Trophoblast cell (in vitro differentiated cells and primary cell): ENCODE measurements around the gene CACNA1D.

Experiments
- DNase-seq, 2 donors: peaks; one replicate each; pipeline ENCODE4 v3.0.0-alpha.2; 2016
- H2AFZ ChIP-seq: 2 replicates; pipeline ENCODE4 v1.6.1; 2013; ENCODE audit warnings: low read length, moderate library complexity, mild to moderate bottlenecking; ENCODE audit not compliant: insufficient read depth, poor library complexity
- H2AK5ac ChIP-seq: 2 replicates; pipeline ENCODE4 v1.6.1; 2013; ENCODE audit warnings: mild to moderate bottlenecking, low read length
- H2BK120ac ChIP-seq: 2 replicates; pipeline ENCODE4 v1.6.1; 2013; ENCODE audit warnings: low read length, mild to moderate bottlenecking, moderate library complexity; ENCODE audit not compliant: insufficient read depth, poor library complexity
- H2BK12ac ChIP-seq: 2 replicates; pipeline ENCODE4 v1.6.1; 2013; ENCODE audit warnings: mild to moderate bottlenecking, low read length, moderate library complexity
- H2BK5ac ChIP-seq: 2 replicates; pipeline ENCODE4 v1.6.1; 2013; ENCODE audit warnings: low read length, low read depth, moderate library complexity, mild to moderate bottlenecking; ENCODE audit not compliant: poor library complexity
- H3K14ac ChIP-seq: 2 replicates; pipeline ENCODE4 v1.6.1; 2013; ENCODE audit warnings: mild to moderate bottlenecking, low read length
- H3K18ac ChIP-seq: 2 replicates; pipeline ENCODE4 v1.6.1; 2013; ENCODE audit warnings: mild to moderate bottlenecking, low read length
- H3K23ac ChIP-seq: 2 replicates; pipeline ENCODE4 v1.6.1; 2013; ENCODE audit warnings: low read length
- H3K27ac ChIP-seq: 2 replicates; pipeline ENCODE4 v1.5.1; 2013; ENCODE audit warnings: low read depth, mild to moderate bottlenecking, inconsistent platforms, low read length, moderate library complexity
- H3K27me3 ChIP-seq: 2 replicates; pipeline ENCODE4 v1.6.1; 2013; ENCODE audit warnings: inconsistent platforms, mild to moderate bottlenecking, low read length, moderate library complexity; ENCODE audit not compliant: insufficient read depth
- H3K36me3 ChIP-seq, 2 experiments: 1 replicate in 1 of 2; 2 replicates in 1 of 2; pipeline ENCODE4 v1.6.1; 2013; ENCODE audit warnings: low read length in 2 of 2, mild to moderate bottlenecking in 2 of 2, moderate library complexity in 1 of 2; ENCODE audit not compliant: insufficient read depth in 2 of 2, control insufficient read depth in 1 of 2
- H3K4ac ChIP-seq: 2 replicates; pipeline ENCODE4 v1.6.1; 2013; ENCODE audit warnings: low read depth, mild to moderate bottlenecking, low read length, moderate library complexity
- H3K4me1 ChIP-seq, 2 experiments: 1 replicate in 1 of 2; 2 replicates in 1 of 2; pipeline ENCODE4 v1.6.1; 2013; ENCODE audit warnings: low read length in 2 of 2, mild to moderate bottlenecking in 2 of 2, moderate library complexity in 1 of 2; ENCODE audit not compliant: insufficient read depth in 2 of 2, control insufficient read depth in 1 of 2
- H3K4me2 ChIP-seq: 2 replicates; pipeline ENCODE4 v1.6.1; 2013; ENCODE audit warnings: inconsistent platforms, mild to moderate bottlenecking, low read length, moderate library complexity
- H3K4me3 ChIP-seq: 2 replicates; pipeline ENCODE4 v1.5.1; 2013; ENCODE audit warnings: mild to moderate bottlenecking, low read depth, low read length, inconsistent platforms
- H3K79me1 ChIP-seq: one replicate; pipeline ENCODE4 v1.6.1; 2013; ENCODE audit warnings: low read length
- H3K79me2 ChIP-seq: 2 replicates; pipeline ENCODE4 v1.6.1; 2013; ENCODE audit warnings: low read length, mild to moderate bottlenecking; ENCODE audit not compliant: control insufficient read depth, insufficient read depth, poor library complexity
- H3K9ac ChIP-seq: 2 replicates; pipeline ENCODE4 v1.6.1; 2013; ENCODE audit warnings: mild to moderate bottlenecking, low read length
- H3K9me3 ChIP-seq: 2 replicates; pipeline ENCODE4 v1.6.1; 2013; ENCODE audit warnings: low read depth, mild to moderate bottlenecking, control low read depth, inconsistent platforms, low read length; ENCODE audit not compliant: insufficient read depth
- H4K12ac ChIP-seq: 2 replicates; pipeline ENCODE4 v1.6.1; 2013; ENCODE audit warnings: low read depth, mild to moderate bottlenecking, low read length, moderate library complexity
- H4K8ac ChIP-seq: 2 replicates; pipeline ENCODE4 v1.6.1; 2013; ENCODE audit warnings: low read depth, mild to moderate bottlenecking, low read length, moderate library complexity
- H4K91ac ChIP-seq: one replicate; pipeline ENCODE4 v1.6.1; 2013; ENCODE audit warnings: low read depth, mild to moderate bottlenecking, low read length, moderate library complexity
- WGBS: extraction: QIAGEN DNeasy Blood & Tissue Kit; methylation state at CpG from one replicate; pipeline ENCODE4 v1.1.7; 2013; ENCODE audit warnings: missing lambda C conversion rate; ENCODE audit not compliant: insufficient read length, insufficient coverage; ENCODE audit errors: extremely low coverage; 5-methylcytosine and 5-hydroxymethylcytosine counted together

CACNA1D gene

GRCh38 chr3:53689681-53690080 is 195.3 kb downstream of the CACNA1D start:
- peaks cover 2% of the 10 kb centered on the region for H3K9me3 ChIP-seq
- no peak overlapping the region for H3K27ac ChIP-seq
- peak; percentile 30 to 63 for DNase-seq
- H3K4me2 ChIP-seq = no peak overlapping the region
- peaks cover 8 to 11% of the 10 kb centered on the region in 2 experiments for H3K4me1 ChIP-seq
- no peak overlapping the region for H3K18ac ChIP-seq
- no peak overlapping the region for H4K8ac ChIP-seq
- H3K36me3 ChIP-seq = no peaks in the 10 kb centered on the region
- H4K12ac ChIP-seq = no peak overlapping the region
- H3K79me1 ChIP-seq = peaks cover 5% of the 10 kb centered on the region
- no peak overlapping the region for H4K91ac ChIP-seq
- H2AK5ac ChIP-seq = no peak overlapping the region
- H3K4ac ChIP-seq = no peak overlapping the region
- no peak overlapping the region for H2BK5ac ChIP-seq
- H3K9ac ChIP-seq = no peak overlapping the region
- no peak overlapping the region for H3K4me3 ChIP-seq
- no peak overlapping the region for H3K23ac ChIP-seq
- no CpG with 5 or more reads among the region's 2 CpGs for whole genome bisulfite sequencing
- H2BK120ac ChIP-seq = no peak overlapping the region
- no peak overlapping the region for H3K14ac ChIP-seq
- H3K27me3 ChIP-seq = no peaks in the 10 kb centered on the region
- no peak overlapping the region for H2AFZ ChIP-seq
- peaks cover 2% of the 10 kb centered on the region for H3K79me2 ChIP-seq
- H2BK12ac ChIP-seq = no peak overlapping the region

DNA sequence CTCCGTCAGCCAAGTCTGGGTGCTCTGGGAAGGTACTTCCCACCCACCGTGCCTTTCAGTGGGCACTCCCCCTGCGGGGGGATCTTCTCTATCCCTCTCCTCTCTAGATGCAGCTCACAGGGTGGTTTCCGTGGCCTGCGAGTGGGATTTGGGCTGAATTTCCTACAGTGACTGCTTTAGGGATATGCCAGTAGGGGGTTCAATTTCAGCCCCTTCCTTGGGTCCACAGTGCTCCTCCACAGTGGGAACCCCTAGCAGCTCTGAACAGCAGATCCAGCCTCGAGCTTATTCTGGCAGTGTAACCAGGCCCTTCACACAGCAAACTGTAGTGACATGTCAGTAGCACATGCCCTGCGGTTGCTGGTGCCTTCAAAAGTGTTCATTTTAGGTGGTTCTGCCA is 196.1 kb downstream of the CACNA1D start:
- Histone ChIP-seq H3K18ac (no peak overlapping the region), H3K79me1 (peaks cover 5% of the 10 kb centered on the region), H4K12ac (no peak overlapping the region), H3K9me3 (peaks cover 2% of the 10 kb centered on the region), H2BK5ac (no peak overlapping the region), H2BK12ac (peak overlapping the region; percentile 21), H3K23ac (no peak overlapping the region), H3K27ac (peak overlapping the region; percentile 0), H3K79me2 (peaks cover 2% of the 10 kb centered on the region), H3K9ac (no peak overlapping the region), H3K4ac (no peak overlapping the region), H2AK5ac (peak overlapping the region; percentile 41), H4K91ac (peak overlapping the region; percentile 36), H3K27me3 (no peaks in the 10 kb centered on the region), H3K4me3 (no peak overlapping the region), H3K36me3 (no peaks in the 10 kb centered on the region), H4K8ac (no peak overlapping the region), H2AFZ (no peak overlapping the region), H3K14ac (peak overlapping the region; percentile 7), H3K4me2 (no peak overlapping the region), H2BK120ac (peak overlapping the region; percentile 44), H3K4me1 (peaks cover 10 to 15% of the 10 kb centered on the region in 2 experiments)
- WGBS = no CpG with 5 or more reads among the region's 7 CpGs
- no peak for DNase-seq

GRCh38 chr3:53691349-53691748 is 196.9 kb downstream of the CACNA1D start:
- DNase-seq = no peak
- H2AFZ ChIP-seq = no peak overlapping the region
- no peak overlapping the region for H3K9ac ChIP-seq
- no peak overlapping the region for H4K12ac ChIP-seq
- no peak overlapping the region for H3K27ac ChIP-seq
- no CpG with 5 or more reads among the region's 2 CpGs for WGBS
- no peak overlapping the region for H3K4me2 ChIP-seq
- no peak overlapping the region for H3K23ac ChIP-seq
- H4K8ac ChIP-seq = no peak overlapping the region
- H3K79me2 ChIP-seq = peaks cover 2% of the 10 kb centered on the region
- no peak overlapping the region for H2BK12ac ChIP-seq
- H3K4me1 ChIP-seq = peaks cover 10 to 15% of the 10 kb centered on the region in 2 experiments
- peaks cover 2% of the 10 kb centered on the region for H3K9me3 ChIP-seq
- H3K14ac ChIP-seq = no peak overlapping the region
- no peaks in the 10 kb centered on the region for H3K36me3 ChIP-seq
- no peak overlapping the region for H2BK5ac ChIP-seq
- H4K91ac ChIP-seq = no peak overlapping the region
- no peak overlapping the region for H2BK120ac ChIP-seq
- H3K79me1 ChIP-seq = peaks cover 5% of the 10 kb centered on the region
- H3K4ac ChIP-seq = no peak overlapping the region
- no peak overlapping the region for H2AK5ac ChIP-seq
- no peak overlapping the region for H3K18ac ChIP-seq
- no peak overlapping the region for H3K4me3 ChIP-seq
- H3K27me3 ChIP-seq = no peaks in the 10 kb centered on the region

GRCh38 chr3:53691885-53692284 is 197.5 kb downstream of the CACNA1D start:
- Histone ChIP-seq H2BK5ac (no peak overlapping the region), H3K36me3 (no peaks in the 10 kb centered on the region), H3K23ac (no peak overlapping the region), H3K9ac (no peak overlapping the region), H3K9me3 (peaks cover 2% of the 10 kb centered on the region), H2BK120ac (no peak overlapping the region), H3K4ac (no peak overlapping the region), H3K18ac (no peak overlapping the region), H4K8ac (no peak overlapping the region), H3K4me2 (no peak overlapping the region), H3K79me2 (peaks cover 2% of the 10 kb centered on the region), H2AK5ac (no peak overlapping the region), H3K4me3 (no peak overlapping the region), H3K27ac (no peak overlapping the region), H3K14ac (no peak overlapping the region), H4K91ac (no peak overlapping the region), H3K27me3 (no peaks in the 10 kb centered on the region), H4K12ac (no peak overlapping the region), H3K79me1 (peaks cover 5% of the 10 kb centered on the region), H3K4me1 (peaks cover 10 to 15% of the 10 kb centered on the region in 2 experiments), H2BK12ac (no peak overlapping the region), H2AFZ (no peak overlapping the region)
- no peak for DNase-seq
- WGBS = no CpG with 5 or more reads among the region's 3 CpGs
